Stimulated activated CD4-positive, alpha-beta T cell treated with anti-CD3 and anti-CD28 coated beads, Interleukin-1b, Interleukin-23, amount 100 ng/mL, for 4 hours (primary cell): Measurements from ENCODE around the gene NFASC.

Experiments used
- DNase-seq, 2 donors: peaks; one replicate each; pipeline ENCODE4 v3.0.0-alpha.2; 2020; ENCODE audit warnings: low read depth in 2 of 2

NFASC gene

GRCh38 chr1:205009670-205010069 lies 139.0 kb downstream of the NFASC start:
- DNase-seq, result no peak

- no peak for DNase-seq
These were observed 141.9 kb downstream of the NFASC start for GRCh38 chr1:205012391-205013140.

GRCh38 chr1:205013683-205014367 lies 143.2 kb downstream of the NFASC start:
- DNase-seq, result no peak

- DNase-seq, result no peak
These were observed 144.1 kb downstream of the NFASC start for GRCh38 chr1:205014783-205015182.

- DNase-seq, result no peak
These were observed 144.6 kb downstream of the NFASC start for GRCh38 chr1:205015241-205015640.

GRCh38 chr1:205016075-205016474 lies 145.4 kb downstream of the NFASC start:
- DNase-seq, result no peak

GRCh38 chr1:205016584-205016983 lies 145.9 kb downstream of the NFASC start:
- no peak for DNase-seq

- no peak for DNase-seq
These were observed 146.3 kb downstream of the NFASC start for GRCh38 chr1:205017001-205017400.

- DNase-seq, result no peak
These were observed 147.1 kb downstream of the NFASC start for GRCh38 chr1:205017766-205018165.

- no peak for DNase-seq
These were observed 147.7 kb downstream of the NFASC start for GRCh38 chr1:205018381-205018780.

GRCh38 chr1:205020466-205020865 lies 149.8 kb downstream of the NFASC start:
- DNase-seq, result no peak

- no peak for DNase-seq
These were observed 154.0 kb downstream of the NFASC start for GRCh38 chr1:205024679-205025078.

GRCh38 chr1:205025239-205025638 lies 154.6 kb downstream of the NFASC start:
- DNase-seq, result no peak

- no peak for DNase-seq
These were observed 155.5 kb downstream of the NFASC start for GRCh38 chr1:205026181-205026580.

GRCh38 chr1:205028390-205028789 lies 157.7 kb downstream of the NFASC start:
- no peak for DNase-seq

GRCh38 chr1:205028924-205029323 lies 158.3 kb downstream of the NFASC start:
- DNase-seq, result no peak

- no peak for DNase-seq
These were observed 159.6 kb downstream of the NFASC start for GRCh38 chr1:205030241-205030640.

GRCh38 chr1:205030896-205031295 lies 160.2 kb downstream of the NFASC start:
- no peak for DNase-seq

- no peak for DNase-seq
These were observed 161.8 kb downstream of the NFASC start for GRCh38 chr1:205032508-205032907.

- DNase-seq, result no peak
These were observed 166.9 kb downstream of the NFASC start for GRCh38 chr1:205037539-205037938.

- DNase-seq, result no peak
These were observed 167.6 kb downstream of the NFASC start for GRCh38 chr1:205038132-205038786.

- no peak for DNase-seq
These were observed 170.5 kb downstream of the NFASC start for GRCh38 chr1:205041001-205041715.
